ENCODE measurements around the gene SLC25A3. TPM values are rescaled to one million over a fixed set of nuclear protein-coding genes. Genes with fewer than 3 reads are reported as not detected.

Gene SLC25A3
- total and polyA plus RNA-seq, 2 donors (not counting 1 experiment from before 2014, with no cell fraction given): 276 to 304 TPM

GRCh38 chr12:98610596-98610995, 17.1 kb downstream of the SLC25A3 start:
- Mint-ChIP-seq H3K4me1 (peaks cover 36% of the 10 kb centered on the region), H3K9me3 (ENCODE audit: insufficient read depth) (no peaks in the 10 kb centered on the region), H3K27ac (no peak overlapping the region), H3K27me3 (no peaks in the 10 kb centered on the region), H3K4me3 (no peak overlapping the region)
- Histone ChIP-seq H3K27me3 (replicated peaks in 1 of 4; ENCODE audit: control extremely low read depth in 1 of 4, control insufficient read depth in 3 of 4, insufficient read depth in 4 of 4, low read length in 3 of 4) (no peaks in the 10 kb centered on the region), H2AFZ (ENCODE audit: insufficient read depth, low read depth, low read length, poor library complexity, severe bottlenecking) (no peak overlapping the region), H3K4me1 (ENCODE audit: control insufficient read depth in 2 of 2, insufficient read depth in 2 of 2, low read length in 2 of 2) (peaks cover 18 to 25% of the 10 kb centered on the region in 2 donors), H3K4me2 (replicated peaks; ENCODE audit: low read depth, low read length, poor library complexity, severe bottlenecking) (no peak overlapping the region), H3K4me3 (ENCODE audit: control extremely low read depth in 1 of 5, extremely low read depth in 1 of 5, insufficient read depth in 1 of 5, low read depth in 2 of 5, low read length in 4 of 5) (no peak overlapping the region), H3K9ac (ENCODE audit: low read length) (no peak overlapping the region), H4K20me1 (ENCODE audit: control insufficient read depth, insufficient read depth, low read length, poor library complexity, severe bottlenecking) (no peaks in the 10 kb centered on the region), H3K36me3 (replicated peaks in 1 of 2; ENCODE audit: control extremely low read depth in 1 of 2, control insufficient read depth in 1 of 2, extremely low read depth in 1 of 2, insufficient read depth in 2 of 2, low read length in 1 of 2) (peaks cover 0 to 2% of the 10 kb centered on the region in 2 experiments), H3K79me2 (ENCODE audit: control insufficient read depth, insufficient read depth, low read length) (no peaks in the 10 kb centered on the region), H3K27ac (ENCODE audit: low read length in 2 of 2) (no peak overlapping the region), H3K9me3 (ENCODE audit: control extremely low read depth in 1 of 3, control insufficient read depth in 2 of 3, insufficient read depth in 1 of 3, low read length in 2 of 3) (no peaks in the 10 kb centered on the region)
- no peak for DNase-seq
- intact Hi-C loops (cut with micrococcal nuclease): no loop called here
- ChIA-PET CTCF (interaction anchor here (1.3 to 1.4 kb wide), 2 partner anchors 18 to 26 kb away, joined by 3 to 4 read pairs; no protein-coding TSS in a partner anchor), POLR2A (interaction anchor here (0.6 to 0.7 kb wide), 2 partner anchors 17 to 43 kb away, joined by 3 to 6 read pairs; partner anchors contain the start of gene SLC25A3)
- no peak for ATAC-seq (ENCODE audit: low read depth)
- TF ChIP-seq CTCF (IDR thresholded peaks at IDR 0.05): no peak
- no peak for TF ChIP-seq EZH2 (IDR thresholded peaks at IDR 0.05; ENCODE audit: borderline replicate concordance, insufficient read depth, low read depth, low read length, poor library complexity, severe bottlenecking)
- no CpG with 5 or more reads among the region's 2 CpGs for WGBS (ENCODE audit: insufficient coverage)

GRCh38 chr12:98612696-98613334, 19.3 kb downstream of the SLC25A3 start:
- 14% methylated on average over 3 of the region's 5 CpGs for WGBS (ENCODE audit: insufficient coverage)
- TF ChIP-seq EZH2 (IDR thresholded peaks at IDR 0.05; ENCODE audit: borderline replicate concordance, insufficient read depth, low read depth, low read length, poor library complexity, severe bottlenecking): no peak
- no peak for TF ChIP-seq CTCF (IDR thresholded peaks at IDR 0.05)
- intact Hi-C loops (cut with micrococcal nuclease): loop anchor here (1.0 kb wide), 2 partner anchors 20 to 31 kb away; partner anchors contain the start of genes IKBIP and SLC25A3
- H3K4me1 Mint-ChIP-seq: peaks cover 24% of the 10 kb centered on the region
- H3K4me1 ChIP-seq (ENCODE audit: control insufficient read depth in 2 of 2, insufficient read depth in 2 of 2, low read length in 2 of 2): peaks cover 14 to 16% of the 10 kb centered on the region in 2 donors
- H3K79me2 ChIP-seq (ENCODE audit: control insufficient read depth, insufficient read depth, low read length): no peaks in the 10 kb centered on the region
- H3K9me3 ChIP-seq (ENCODE audit: control extremely low read depth in 1 of 3, control insufficient read depth in 2 of 3, insufficient read depth in 1 of 3, low read length in 2 of 3): no peaks in the 10 kb centered on the region
- H3K36me3 ChIP-seq (replicated peaks in 1 of 2; ENCODE audit: control extremely low read depth in 1 of 2, control insufficient read depth in 1 of 2, extremely low read depth in 1 of 2, insufficient read depth in 2 of 2, low read length in 1 of 2): peaks cover 0 to 2% of the 10 kb centered on the region in 2 experiments
- POLR2A ChIA-PET: interaction anchor here (0.6 to 1.8 kb wide), 5 partner anchors 9 to 46 kb away, joined by 3 to 6 read pairs (median 4); partner anchors contain the start of gene SLC25A3
- H3K27me3 ChIP-seq (replicated peaks in 1 of 4; ENCODE audit: control extremely low read depth in 1 of 4, control insufficient read depth in 3 of 4, insufficient read depth in 4 of 4, low read length in 3 of 4): no peaks in the 10 kb centered on the region
- H3K9ac ChIP-seq (ENCODE audit: low read length): peak overlapping the region; percentile 14
- H2AFZ ChIP-seq (ENCODE audit: insufficient read depth, low read depth, low read length, poor library complexity, severe bottlenecking): peak overlapping the region; percentile 69
- peak; percentile 86 for DNase-seq
- H3K4me2 ChIP-seq (replicated peaks; ENCODE audit: low read depth, low read length, poor library complexity, severe bottlenecking): peak overlapping the region; percentile 61
- no peaks in the 10 kb centered on the region for H3K27me3 Mint-ChIP-seq
- no peaks in the 10 kb centered on the region for H4K20me1 ChIP-seq (ENCODE audit: control insufficient read depth, insufficient read depth, low read length, poor library complexity, severe bottlenecking)
- peak; percentile 93 for ATAC-seq (ENCODE audit: low read depth)
- H3K27ac ChIP-seq (ENCODE audit: low read length in 2 of 2): peak overlapping the region; percentile 63 to 67
- peak overlapping the region; percentile 62 for H3K4me3 Mint-ChIP-seq
- H3K9me3 Mint-ChIP-seq (ENCODE audit: insufficient read depth): no peaks in the 10 kb centered on the region
- CTCF ChIA-PET: interaction anchor here (0.8 to 2.9 kb wide), 6 partner anchors 16 to 46 kb away, joined by 3 to 11 read pairs (median 4); partner anchors contain the start of gene IKBIP
- peak overlapping the region in 1 of 5 experiments; percentile 15 for H3K4me3 ChIP-seq (ENCODE audit: control extremely low read depth in 1 of 5, extremely low read depth in 1 of 5, insufficient read depth in 1 of 5, low read depth in 2 of 5, low read length in 4 of 5)
- peak overlapping the region; percentile 95 for H3K27ac Mint-ChIP-seq
